ENCODE results near the gene FOXR1. TPM values are rescaled to one million over a fixed set of nuclear protein-coding genes. Genes with fewer than 3 reads are reported as not detected.
"Not testable (repeated sequence)": the region's sequence is repeated elsewhere in the genome, so short reads cannot be mapped to it uniquely, and the experiment has no call there.

Gene FOXR1
- total RNA-seq, 2 donors from 2014 or later = not detected

DNA sequence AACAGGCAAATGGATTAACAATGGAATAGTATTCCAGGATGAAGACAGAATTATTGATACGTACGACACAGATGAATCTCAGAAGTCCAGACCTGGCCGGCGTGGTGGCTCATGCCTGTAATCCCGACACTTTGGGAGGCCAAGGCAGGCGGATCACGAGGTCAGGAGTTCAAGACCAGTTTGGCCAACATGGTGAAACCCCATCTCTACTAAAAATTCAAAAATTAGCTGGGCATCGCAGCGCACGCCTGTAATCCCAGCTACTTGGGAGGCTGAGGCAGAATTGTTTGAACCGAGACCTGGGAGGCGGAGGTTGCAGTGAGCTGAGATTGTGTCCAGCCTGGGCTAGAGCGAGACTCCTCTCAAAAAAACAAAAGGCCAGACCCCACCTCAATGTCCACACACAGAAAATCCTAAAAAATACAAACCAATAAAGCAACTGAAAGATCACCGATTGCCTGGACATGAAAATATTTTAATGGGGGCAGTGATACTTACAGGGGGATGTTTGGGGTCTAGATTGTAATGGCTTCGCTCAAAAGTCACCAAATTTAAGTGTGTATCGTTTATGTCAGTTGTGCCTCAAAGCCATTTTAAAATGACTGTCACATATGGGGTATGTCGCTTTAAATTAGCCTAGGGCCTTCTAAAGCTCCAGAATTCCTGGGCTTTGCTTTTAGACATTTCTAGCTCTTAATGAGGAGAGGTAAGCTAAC, 42.8 kb downstream of the FOXR1 start:
- no peak for TF ChIP-seq CTCF (IDR thresholded peaks at IDR 0.05)
- no peak for DNase-seq (ENCODE audit: low spot score)

DNA sequence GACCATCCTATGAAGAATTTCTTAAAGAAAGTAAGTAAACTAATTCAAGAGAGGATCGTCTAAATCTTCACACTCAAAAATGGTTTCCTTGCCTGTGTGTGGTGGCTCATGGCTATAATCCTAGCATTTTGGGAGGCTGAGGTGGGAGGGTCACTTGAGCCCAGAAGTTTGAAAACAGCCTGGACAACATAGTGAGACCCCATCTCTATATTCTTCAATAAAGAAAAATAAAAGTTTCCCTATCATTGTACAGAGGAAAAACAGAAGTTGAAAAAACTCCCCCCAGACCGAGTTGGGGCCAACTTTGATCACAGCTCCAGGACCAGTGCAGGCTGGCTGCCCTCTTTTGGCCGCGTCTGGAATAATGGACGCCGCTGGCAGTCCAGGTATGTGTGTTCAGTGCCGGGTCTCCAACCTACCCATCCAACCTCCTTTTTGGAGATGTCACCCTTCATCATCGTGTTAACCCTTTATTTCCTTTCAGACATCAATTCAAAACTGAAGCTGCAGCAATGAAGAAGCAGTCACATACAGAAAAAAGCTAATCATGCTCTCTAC, 43.6 kb downstream of the FOXR1 start:
- no peak for DNase-seq (ENCODE audit: low spot score)
- Histone ChIP-seq H3K4me3 (no peak overlapping the region), H3K27ac (no peak overlapping the region), H3K27me3 (replicated peaks; ENCODE audit: insufficient read depth) (no peaks in the 10 kb centered on the region), H3K9me3 (no peaks in the 10 kb centered on the region), H3K36me3 (peaks cover 38% of the 10 kb centered on the region), H3K4me1 (ENCODE audit: control insufficient read depth in 1 of 2, low read depth in 2 of 2) (peaks cover 15 to 32% of the 10 kb centered on the region in 2 donors)
- TF ChIP-seq CTCF (IDR thresholded peaks at IDR 0.05) = no peak
- no peak for ATAC-seq (ENCODE audit: insufficient number of reproducible peaks, low FRiP score, low read depth)

More for the DNA sequence above, 42.8 kb downstream of the FOXR1 start:
- ATAC-seq (ENCODE audit: insufficient number of reproducible peaks, low FRiP score, low read depth) = no peak
- H3K27ac ChIP-seq = no peak overlapping the region
- no peak overlapping the region for H3K4me3 ChIP-seq
- H3K4me1 ChIP-seq (ENCODE audit: control insufficient read depth in 1 of 2, low read depth in 2 of 2) = peaks cover 11 to 24% of the 10 kb centered on the region in 2 donors
- no peaks in the 10 kb centered on the region for H3K9me3 ChIP-seq
- H3K36me3 ChIP-seq = peaks cover 44% of the 10 kb centered on the region
- H3K27me3 ChIP-seq (replicated peaks; ENCODE audit: insufficient read depth) = no peaks in the 10 kb centered on the region

DNA sequence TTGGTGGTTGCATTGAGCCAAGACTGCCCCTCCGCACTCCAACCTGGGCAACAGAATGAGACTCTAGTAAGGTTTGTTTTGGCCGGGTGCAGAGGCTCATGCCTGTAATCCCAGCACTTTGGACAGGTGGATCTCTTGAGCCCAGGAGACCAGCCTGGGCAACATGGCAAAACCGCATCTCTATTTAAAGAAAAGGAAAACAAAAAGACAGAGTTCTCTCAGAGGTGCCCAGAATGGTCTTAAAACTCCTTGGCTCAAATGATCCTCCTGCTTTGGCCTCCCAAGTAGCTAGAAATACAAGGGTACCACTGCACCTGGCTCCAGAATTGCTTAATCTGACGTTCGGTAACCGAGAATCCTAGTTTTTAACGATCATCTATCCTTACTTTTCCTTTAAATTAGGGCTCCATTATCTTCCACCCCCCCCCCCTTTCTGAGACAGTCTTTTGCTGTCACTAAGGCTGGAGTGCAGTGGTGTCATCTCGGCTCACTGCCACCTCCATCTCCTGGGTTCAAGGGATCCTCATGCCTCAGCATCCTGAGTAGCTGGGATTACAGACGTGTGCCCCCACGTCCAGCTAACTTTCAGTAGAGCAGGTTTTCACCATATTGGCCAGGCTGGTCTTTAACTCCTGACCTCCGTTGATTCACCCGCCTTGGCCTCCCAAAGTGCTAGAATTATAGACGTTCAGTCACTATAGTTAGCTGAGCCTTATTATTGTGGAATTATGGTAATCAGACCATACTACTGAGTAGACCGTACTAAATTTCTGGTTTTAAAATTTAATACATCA, 44.9 kb downstream of the FOXR1 start:
- Histone ChIP-seq H3K9me3 (no peaks in the 10 kb centered on the region), H3K27me3 (replicated peaks; ENCODE audit: insufficient read depth) (no peaks in the 10 kb centered on the region), H3K4me1 (ENCODE audit: control insufficient read depth in 1 of 2, low read depth in 2 of 2) (peaks cover 21 to 45% of the 10 kb centered on the region in 2 donors), H3K4me3 (peak overlapping the region; percentile 99), H3K27ac (peak overlapping the region in 1 of 2 donors; percentile 97), H3K36me3 (peaks cover 32% of the 10 kb centered on the region)
- TF ChIP-seq CTCF (IDR thresholded peaks at IDR 0.05) = no peak
- ATAC-seq (ENCODE audit: insufficient number of reproducible peaks, low FRiP score, low read depth) (no peak), DNase-seq (ENCODE audit: low spot score) (no peak)

DNA sequence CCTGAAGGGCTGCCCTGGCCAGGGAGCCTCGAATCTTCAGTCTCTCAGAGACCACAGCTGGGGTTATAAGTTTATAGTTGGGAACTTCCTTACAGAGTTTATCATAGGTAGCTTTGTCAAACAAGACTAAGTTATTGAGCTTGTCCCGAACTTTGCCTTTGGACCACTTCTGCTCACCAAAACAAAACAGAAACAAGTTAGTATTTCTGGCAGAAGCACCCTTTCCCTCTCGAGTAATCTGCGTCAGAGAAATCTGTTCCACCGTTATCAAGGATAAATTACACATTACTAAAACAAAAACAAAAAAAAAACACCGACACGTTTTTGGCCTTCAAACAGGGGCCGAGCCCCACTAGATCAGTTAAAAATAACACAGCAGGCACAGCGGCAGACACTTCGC, 45.8 kb downstream of the FOXR1 start:
- not testable (repeated sequence) for H3K9me3 ChIP-seq; DNase-seq (ENCODE audit: low spot score); H3K27me3 ChIP-seq (replicated peaks; ENCODE audit: insufficient read depth); ATAC-seq (ENCODE audit: insufficient number of reproducible peaks, low FRiP score, low read depth)
- peak overlapping the region; percentile 99 for H3K4me3 ChIP-seq
- peak overlapping the region; percentile 88 to 97 for H3K27ac ChIP-seq
- peaks cover 23 to 47% of the 10 kb centered on the region in 2 donors for H3K4me1 ChIP-seq (ENCODE audit: control insufficient read depth in 1 of 2, low read depth in 2 of 2)
- H3K36me3 ChIP-seq = peaks cover 34% of the 10 kb centered on the region

DNA sequence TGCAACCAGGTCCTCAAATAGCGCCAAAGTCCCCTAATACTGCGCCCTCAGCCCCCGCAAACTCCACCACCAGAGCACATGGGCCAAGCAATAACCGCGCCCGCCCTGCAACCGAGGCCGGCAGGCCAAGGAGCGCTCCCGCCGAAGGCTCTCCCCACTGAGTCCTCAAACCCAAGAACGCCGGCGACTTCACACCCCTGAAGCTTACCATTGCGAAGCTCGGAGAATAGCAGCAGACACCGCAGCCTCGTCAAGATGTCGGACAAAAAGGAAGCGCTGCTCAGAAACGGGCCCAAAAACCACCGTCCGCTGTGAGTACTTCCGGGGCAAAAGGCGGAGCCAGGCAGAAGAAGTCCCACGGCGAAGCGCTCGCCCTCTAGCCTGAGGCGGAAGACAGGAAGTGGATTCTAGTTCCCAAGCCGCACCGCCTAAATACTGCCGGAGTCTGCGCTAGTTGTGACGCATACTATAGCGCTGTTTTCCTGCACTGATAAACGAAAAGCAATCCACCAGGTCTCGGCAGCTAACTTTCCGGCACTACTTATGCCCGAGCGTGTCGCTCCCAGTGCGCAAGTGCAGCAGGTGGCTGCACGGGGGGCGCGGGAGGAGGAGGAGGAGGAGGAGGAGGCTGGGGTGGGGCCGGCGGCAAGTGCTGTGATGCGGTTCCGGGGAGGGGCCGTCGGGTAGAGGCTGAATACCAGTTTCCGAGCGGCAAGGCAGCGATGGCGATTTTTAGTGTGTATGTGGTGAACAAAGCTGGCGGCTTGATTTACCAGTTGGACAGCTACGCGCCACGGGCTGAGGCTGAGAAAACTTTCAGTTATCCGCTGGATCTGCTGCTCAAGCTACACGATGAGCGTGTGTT, 46.7 kb downstream of the FOXR1 start, which contains the start of the genes RPS25 and TRAPPC4:
RPS25 (minus strand) TSS at position 270 of the 865 bp plus-strand sequence; CDS start at position 211, 59 bp downstream.
TRAPPC4 (plus strand) TSS at position 693 of the 865 bp plus-strand sequence; CDS start at position 723, 30 bp downstream.
- no peaks in the 10 kb centered on the region for H3K27me3 ChIP-seq (replicated peaks; ENCODE audit: insufficient read depth)
- H3K27ac ChIP-seq = peak within 1 kb of the TSS; percentile 88 to 97
- no peaks in the 10 kb centered on the region for H3K9me3 ChIP-seq
- H3K4me1 ChIP-seq (ENCODE audit: control insufficient read depth in 1 of 2, low read depth in 2 of 2) = peaks cover 23 to 49% of the 10 kb centered on the region in 2 donors
- peaks cover 32% of the 10 kb centered on the region for H3K36me3 ChIP-seq
- ATAC-seq (ENCODE audit: insufficient number of reproducible peaks, low FRiP score, low read depth) (peak; percentile 92), DNase-seq (ENCODE audit: low spot score) (peak; percentile 87)
- H3K4me3 ChIP-seq = peak within 1 kb of the TSS; percentile 99
- no peak for TF ChIP-seq CTCF (IDR thresholded peaks at IDR 0.05)

Data from thoracic aorta (tissue), 2 donors.